ENCODE measurements around the gene APOL6. TPM values are rescaled to one million over a fixed set of nuclear protein-coding genes. Genes with fewer than 3 reads are reported as not detected.

The APOL6 gene
- polyA plus RNA-seq, 2 of the 4 experiments (the other 2 are of a cell fraction), result 1.3 to 2.7 TPM

GRCh38 chr22:35712672-35713071 is 64.4 kb downstream of the APOL6 start:
- CTCF ChIA-PET, result no interaction called here
- FAIRE-seq (no peak), ATAC-seq (no peak), DNase-seq (ENCODE audit: low read depth in 1 of 2, low spot score in 1 of 2) (no peak)
- Histone ChIP-seq H3K9me3 (no peaks in the 10 kb centered on the region), H3K4me2 (no peak overlapping the region), H3K4me3 (no peak overlapping the region), H3K27ac (no peak overlapping the region), H3K4me1 (no peaks in the 10 kb centered on the region)
- WGBS (ENCODE audit: missing lambda C conversion rate), result 85% methylated on average over 2 of the region's 2 CpGs
- POLR2A ChIA-PET, result no interaction called here
- no peak for TF ChIP-seq RAD21 (conservative IDR thresholded peaks at IDR 0.05 in 1 of 2, IDR thresholded peaks at IDR 0.05 in 1 of 2)
- no peak for TF ChIP-seq FOXS1 (CRISPR knock-in tag; IDR thresholded peaks at IDR 0.05)
- no peak for TF ChIP-seq HOXB13 (CRISPR knock-in tag; IDR thresholded peaks at IDR 0.05; ENCODE audit: low read depth)
- TF ChIP-seq TP53 (CRISPR knock-in tag; IDR thresholded peaks at IDR 0.05), result no peak
- TF ChIP-seq CBX2 (IDR thresholded peaks at IDR 0.05; ENCODE audit: borderline replicate concordance, low read depth), result no peak
- no peak for TF ChIP-seq POLR2AphosphoS2 (conservative IDR thresholded peaks at IDR 0.05; ENCODE audit: low read length)
- no peak for TF ChIP-seq RCOR1 (IDR thresholded peaks at IDR 0.05; ENCODE audit: low read depth, low read length)
- no peak for TF ChIP-seq CTCF (IDR thresholded peaks at IDR 0.05)
- no peak for TF ChIP-seq ELK1 (IDR thresholded peaks at IDR 0.05; ENCODE audit: low read depth, low read length)
- no peak for TF ChIP-seq E2F6 (IDR thresholded peaks at IDR 0.05; ENCODE audit: borderline replicate concordance, low read depth)
- no peak for TF ChIP-seq BCL3 (IDR thresholded peaks at IDR 0.05)
- TF ChIP-seq NPAS2 (CRISPR knock-in tag; IDR thresholded peaks at IDR 0.05; ENCODE audit: borderline replicate concordance), result no peak
- no peak for TF ChIP-seq REST (IDR thresholded peaks at IDR 0.05)
- TF ChIP-seq EP300 (IDR thresholded peaks at IDR 0.05), result no peak
- no peak for TF ChIP-seq HOXA7 (CRISPR knock-in tag; IDR thresholded peaks at IDR 0.05)
- no peak for TF ChIP-seq HES2 (IDR thresholded peaks at IDR 0.05)
- no peak for TF ChIP-seq RNF2 (IDR thresholded peaks at IDR 0.05; ENCODE audit: borderline replicate concordance, low read depth)
- no peak for TF ChIP-seq ZNF302 (CRISPR knock-in tag; IDR thresholded peaks at IDR 0.05)
- TF ChIP-seq PBX3 (IDR thresholded peaks at IDR 0.05), result no peak
